ENCODE data around the gene CASD1.

DNA sequence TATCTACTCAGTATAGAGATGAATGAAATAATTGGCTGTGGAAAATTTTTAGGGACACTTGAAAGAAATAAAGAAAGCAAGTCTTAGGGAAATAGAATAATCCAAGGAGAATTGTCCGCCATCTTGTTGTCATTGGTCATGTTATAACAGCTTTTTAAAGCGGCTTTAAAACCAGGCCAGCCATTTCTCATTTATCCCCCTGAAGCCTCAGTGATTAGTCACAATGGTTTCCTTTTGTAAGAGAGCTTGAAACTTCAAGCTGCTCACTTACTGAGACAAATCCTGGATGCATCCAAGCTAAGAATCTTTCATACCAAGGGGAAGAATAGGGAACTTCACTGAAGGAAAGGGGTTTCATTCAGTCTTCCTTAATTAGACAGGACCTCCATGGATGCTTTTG, 78.5 kb downstream of the CASD1 start:
- TF ChIP-seq, protein P1, sequence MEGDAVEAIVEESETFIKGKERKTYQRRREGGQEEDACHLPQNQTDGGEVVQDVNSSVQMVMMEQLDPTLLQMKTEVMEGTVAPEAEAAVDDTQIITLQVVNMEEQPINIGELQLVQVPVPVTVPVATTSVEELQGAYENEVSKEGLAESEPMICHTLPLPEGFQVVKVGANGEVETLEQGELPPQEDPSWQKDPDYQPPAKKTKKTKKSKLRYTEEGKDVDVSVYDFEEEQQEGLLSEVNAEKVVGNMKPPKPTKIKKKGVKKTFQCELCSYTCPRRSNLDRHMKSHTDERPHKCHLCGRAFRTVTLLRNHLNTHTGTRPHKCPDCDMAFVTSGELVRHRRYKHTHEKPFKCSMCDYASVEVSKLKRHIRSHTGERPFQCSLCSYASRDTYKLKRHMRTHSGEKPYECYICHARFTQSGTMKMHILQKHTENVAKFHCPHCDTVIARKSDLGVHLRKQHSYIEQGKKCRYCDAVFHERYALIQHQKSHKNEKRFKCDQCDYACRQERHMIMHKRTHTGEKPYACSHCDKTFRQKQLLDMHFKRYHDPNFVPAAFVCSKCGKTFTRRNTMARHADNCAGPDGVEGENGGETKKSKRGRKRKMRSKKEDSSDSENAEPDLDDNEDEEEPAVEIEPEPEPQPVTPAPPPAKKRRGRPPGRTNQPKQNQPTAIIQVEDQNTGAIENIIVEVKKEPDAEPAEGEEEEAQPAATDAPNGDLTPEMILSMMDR (IDR thresholded peaks at IDR 0.05; ENCODE audit: insufficient read depth, low read depth, low read length) = no peak
- TF ChIP-seq EZH2 (IDR thresholded peaks at IDR 0.05; ENCODE audit: insufficient read depth, low read length) = no peak
